Measurements from ENCODE around the gene PCSK9.

Gene PCSK9

DNA sequence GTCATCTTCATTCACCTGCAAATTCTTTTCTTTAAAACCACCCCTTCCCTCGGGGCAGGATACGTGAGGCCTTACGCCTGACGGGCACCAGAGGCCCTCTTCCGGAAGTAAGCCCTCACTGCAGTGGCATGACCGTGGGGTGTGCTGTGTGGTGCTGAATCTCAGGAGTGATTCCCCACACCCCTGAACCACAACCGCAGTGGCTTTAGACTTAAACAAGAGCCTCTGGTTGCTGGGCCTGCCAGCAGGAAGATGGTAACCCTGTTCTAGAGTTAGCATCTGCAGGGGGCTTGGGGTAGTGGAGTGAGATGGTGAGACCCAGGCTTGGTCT lies 28.5 kb upstream of the PCSK9 start:
- H3K9me3 ChIP-seq (ENCODE audit: severe bottlenecking) = no peaks in the 10 kb centered on the region
- H3K27me3 ChIP-seq (ENCODE audit: insufficient read depth, low read depth, severe bottlenecking) = no peaks in the 10 kb centered on the region
- DNase-seq = no peak
- H3K36me3 ChIP-seq = no peaks in the 10 kb centered on the region
- TF ChIP-seq, protein P1, sequence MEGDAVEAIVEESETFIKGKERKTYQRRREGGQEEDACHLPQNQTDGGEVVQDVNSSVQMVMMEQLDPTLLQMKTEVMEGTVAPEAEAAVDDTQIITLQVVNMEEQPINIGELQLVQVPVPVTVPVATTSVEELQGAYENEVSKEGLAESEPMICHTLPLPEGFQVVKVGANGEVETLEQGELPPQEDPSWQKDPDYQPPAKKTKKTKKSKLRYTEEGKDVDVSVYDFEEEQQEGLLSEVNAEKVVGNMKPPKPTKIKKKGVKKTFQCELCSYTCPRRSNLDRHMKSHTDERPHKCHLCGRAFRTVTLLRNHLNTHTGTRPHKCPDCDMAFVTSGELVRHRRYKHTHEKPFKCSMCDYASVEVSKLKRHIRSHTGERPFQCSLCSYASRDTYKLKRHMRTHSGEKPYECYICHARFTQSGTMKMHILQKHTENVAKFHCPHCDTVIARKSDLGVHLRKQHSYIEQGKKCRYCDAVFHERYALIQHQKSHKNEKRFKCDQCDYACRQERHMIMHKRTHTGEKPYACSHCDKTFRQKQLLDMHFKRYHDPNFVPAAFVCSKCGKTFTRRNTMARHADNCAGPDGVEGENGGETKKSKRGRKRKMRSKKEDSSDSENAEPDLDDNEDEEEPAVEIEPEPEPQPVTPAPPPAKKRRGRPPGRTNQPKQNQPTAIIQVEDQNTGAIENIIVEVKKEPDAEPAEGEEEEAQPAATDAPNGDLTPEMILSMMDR (IDR thresholded peaks at IDR 0.05; ENCODE audit: low read depth, low read length) = no peak
- no peak overlapping the region for H3K4me3 ChIP-seq (ENCODE audit: low read depth, low read length)
- no peak overlapping the region for H3K27ac ChIP-seq

DNA sequence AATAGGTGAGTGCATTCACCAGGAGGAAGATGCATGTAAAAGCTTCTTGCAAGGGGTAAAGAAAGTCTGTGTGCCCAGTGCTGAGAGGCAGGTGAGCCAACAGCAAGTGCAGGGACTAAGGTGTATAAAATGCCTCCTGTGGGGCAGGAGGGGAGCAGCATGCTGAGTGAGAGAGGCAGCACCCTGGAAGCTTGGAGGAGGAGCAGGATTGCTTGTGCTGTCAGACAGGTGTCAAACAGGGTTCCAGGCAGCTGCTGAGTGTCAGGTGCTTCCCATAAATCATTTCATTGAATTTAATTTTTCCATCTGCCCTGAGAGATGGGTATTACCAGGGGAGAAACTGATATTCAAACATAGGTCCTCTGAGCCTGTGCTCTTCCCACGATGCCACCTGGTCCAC lies 26.7 kb upstream of the PCSK9 start:
- Histone ChIP-seq H3K4me3 (ENCODE audit: low read depth, low read length) (no peak overlapping the region), H3K27ac (no peak overlapping the region), H3K36me3 (no peaks in the 10 kb centered on the region), H3K27me3 (ENCODE audit: insufficient read depth, low read depth, severe bottlenecking) (no peaks in the 10 kb centered on the region), H3K9me3 (ENCODE audit: severe bottlenecking) (no peaks in the 10 kb centered on the region)
- no peak for DNase-seq
- TF ChIP-seq, protein P1 (IDR thresholded peaks at IDR 0.05; ENCODE audit: low read depth, low read length) = no peak

GRCh38 chr1:55015123-55015522 lies 24.2 kb upstream of the PCSK9 start:
- Histone ChIP-seq H3K4me3 (ENCODE audit: low read depth, low read length) (no peak overlapping the region), H3K9me3 (ENCODE audit: severe bottlenecking) (no peaks in the 10 kb centered on the region), H3K27ac (no peak overlapping the region), H3K36me3 (no peaks in the 10 kb centered on the region), H3K27me3 (ENCODE audit: insufficient read depth, low read depth, severe bottlenecking) (no peaks in the 10 kb centered on the region)
- no peak for DNase-seq
- TF ChIP-seq, protein P1 (IDR thresholded peaks at IDR 0.05; ENCODE audit: low read depth, low read length) = no peak

DNA sequence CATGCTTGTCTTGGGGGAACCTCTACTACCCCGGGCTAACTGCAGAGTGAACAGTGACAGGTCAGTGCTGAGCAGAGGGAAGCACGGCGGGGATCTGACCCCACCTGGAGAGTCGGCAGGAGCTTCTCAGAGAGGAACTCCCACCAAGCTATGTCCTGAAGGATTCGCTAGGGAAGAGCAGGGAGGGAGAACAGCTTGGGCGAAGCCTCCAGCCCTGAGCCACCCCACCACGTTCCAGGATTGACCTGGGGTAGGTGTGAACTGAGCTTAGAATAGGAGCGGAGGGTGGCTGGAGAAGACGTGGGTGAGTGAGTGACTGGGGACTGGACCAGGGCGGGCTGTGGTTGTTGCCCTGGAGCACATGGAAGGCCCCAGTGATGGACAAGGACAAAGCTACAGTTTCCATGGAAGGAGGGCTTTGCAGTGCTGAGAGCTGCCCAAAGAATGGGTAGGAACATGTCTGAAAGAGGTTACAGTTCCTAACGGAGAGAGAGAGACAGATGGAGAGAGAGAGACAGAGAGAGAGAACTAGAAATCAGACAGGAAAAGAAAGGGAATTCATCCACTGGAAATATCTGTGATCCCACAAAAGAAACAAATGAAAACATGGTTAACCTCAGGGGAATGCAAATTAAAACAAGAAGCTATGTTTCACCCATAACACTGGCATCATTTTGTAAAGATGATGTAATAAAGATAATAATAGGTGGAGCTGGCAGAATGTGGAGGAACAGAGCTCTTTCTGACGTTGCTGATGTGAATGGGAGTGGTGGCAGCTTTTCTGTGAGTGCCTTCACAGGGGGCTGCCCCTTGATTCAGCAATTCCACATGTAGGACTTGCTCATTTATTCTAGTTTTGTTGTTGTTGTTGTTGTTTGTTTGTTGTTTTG lies 23.4 kb upstream of the PCSK9 start:
- TF ChIP-seq, protein P1 (IDR thresholded peaks at IDR 0.05; ENCODE audit: low read depth, low read length) = no peak
- Histone ChIP-seq H3K27ac (no peak overlapping the region), H3K27me3 (ENCODE audit: insufficient read depth, low read depth, severe bottlenecking) (no peaks in the 10 kb centered on the region), H3K4me3 (ENCODE audit: low read depth, low read length) (no peak overlapping the region), H3K9me3 (ENCODE audit: severe bottlenecking) (no peaks in the 10 kb centered on the region), H3K36me3 (no peaks in the 10 kb centered on the region)
- no peak for DNase-seq

DNA sequence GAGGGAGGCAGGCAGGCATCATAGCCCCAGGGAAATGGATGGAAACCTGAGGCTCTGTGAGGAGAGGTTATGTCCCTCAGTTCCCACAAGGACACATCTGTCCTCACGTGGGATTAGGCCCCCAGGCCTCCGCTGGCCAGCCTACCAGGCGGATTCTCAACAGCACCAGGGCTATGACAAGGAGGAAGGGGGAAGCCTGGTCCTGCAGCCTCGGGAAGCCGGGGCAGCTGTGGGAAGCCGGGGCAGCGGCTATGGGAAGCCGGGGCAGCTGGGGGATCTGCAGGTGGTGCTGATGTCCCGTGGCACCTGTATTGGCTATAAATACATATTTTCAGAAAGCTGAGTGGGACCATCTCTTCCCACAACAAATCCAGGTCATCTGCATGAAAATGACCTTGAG lies 21.0 kb upstream of the PCSK9 start:
- H3K4me3 ChIP-seq (ENCODE audit: low read depth, low read length) = no peak overlapping the region
- no peak for DNase-seq
- TF ChIP-seq, protein P1 (IDR thresholded peaks at IDR 0.05; ENCODE audit: low read depth, low read length) = no peak
- H3K36me3 ChIP-seq = no peaks in the 10 kb centered on the region
- no peaks in the 10 kb centered on the region for H3K9me3 ChIP-seq (ENCODE audit: severe bottlenecking)
- no peaks in the 10 kb centered on the region for H3K27me3 ChIP-seq (ENCODE audit: insufficient read depth, low read depth, severe bottlenecking)
- no peak overlapping the region for H3K27ac ChIP-seq

All from WERI-Rb-1 (cell line).